IPS DF 6.9 (cell line): ENCODE results near the gene ENAH.
"Not testable (repeated sequence)": the region's sequence is repeated elsewhere in the genome, so short reads cannot be mapped to it uniquely, and the experiment has no call there.

Source experiments
- DNase-seq: peaks from one replicate; pipeline ENCODE4 v3.0.0-alpha.2; 2013; ENCODE audit warnings: low read depth, low spot score
- H3K27ac ChIP-seq: one replicate; pipeline ENCODE4 v1.5.1; 2013; ENCODE audit warnings: low read length, control low read depth
- H3K27me3 ChIP-seq: 2 replicates; pipeline ENCODE4 v1.6.1; 2013; ENCODE audit warnings: mild to moderate bottlenecking, low read length; ENCODE audit not compliant: control insufficient read depth, insufficient read depth
- H3K36me3 ChIP-seq: 2 replicates; pipeline ENCODE4 v1.6.1; 2013; ENCODE audit warnings: low read length; ENCODE audit not compliant: control insufficient read depth, insufficient read depth
- H3K4me1 ChIP-seq: 2 replicates; pipeline ENCODE4 v1.6.1; 2013; ENCODE audit warnings: low read length; ENCODE audit not compliant: control insufficient read depth, insufficient read depth
- H3K4me3 ChIP-seq: 2 replicates; pipeline ENCODE4 v1.5.1; 2013; ENCODE audit warnings: mild to moderate bottlenecking, low read length
- H3K9me3 ChIP-seq: 2 replicates; pipeline ENCODE4 v1.6.1; 2013; ENCODE audit warnings: low read length, inconsistent platforms; ENCODE audit not compliant: control insufficient read depth, insufficient read depth
- WGBS: extraction: QIAGEN DNeasy Blood & Tissue Kit; methylation state at CpG from one replicate; pipeline ENCODE4 v1.1.7; 2013; ENCODE audit warnings: mixed read lengths, missing lambda C conversion rate; ENCODE audit not compliant: insufficient read length, insufficient coverage; 5-methylcytosine and 5-hydroxymethylcytosine counted together

The ENAH gene

GRCh38 chr1:225517697-225518096, 135.2 kb downstream of the ENAH start:
- no peak for DNase-seq
- H3K27ac ChIP-seq: no peak overlapping the region
- no peak overlapping the region for H3K4me3 ChIP-seq
- no peaks in the 10 kb centered on the region for H3K9me3 ChIP-seq
- H3K36me3 ChIP-seq: no peaks in the 10 kb centered on the region
- H3K27me3 ChIP-seq: no peaks in the 10 kb centered on the region
- peaks cover 3% of the 10 kb centered on the region; the same call in 1 of the 2 replicates for H3K4me1 ChIP-seq
- whole genome bisulfite sequencing: no CpG with 5 or more reads among the region's 8 CpGs

- peaks cover 3% of the 10 kb centered on the region; the same call in 1 of the 2 replicates for H3K4me1 ChIP-seq
- H3K36me3 ChIP-seq: no peaks in the 10 kb centered on the region
- no peak overlapping the region for H3K4me3 ChIP-seq
- H3K27ac ChIP-seq: no peak overlapping the region
- no CpG with 5 or more reads among the region's 6 CpGs for WGBS
- no peak for DNase-seq
- H3K9me3 ChIP-seq: no peaks in the 10 kb centered on the region
- no peaks in the 10 kb centered on the region for H3K27me3 ChIP-seq
These were observed 135.7 kb downstream of the ENAH start for GRCh38 chr1:225517221-225517620.

GRCh38 chr1:225514671-225515081, 138.2 kb downstream of the ENAH start:
- peaks cover 2% of the 10 kb centered on the region; the same call in 1 of the 2 replicates for H3K4me1 ChIP-seq
- H3K27ac ChIP-seq: no peak overlapping the region
- H3K36me3 ChIP-seq: peaks cover 4% of the 10 kb centered on the region; the same call in 1 of the 2 replicates
- no peaks in the 10 kb centered on the region for H3K27me3 ChIP-seq
- no peak for DNase-seq
- H3K4me3 ChIP-seq: no peak overlapping the region
- no CpG with 5 or more reads among the region's 3 CpGs for WGBS
- H3K9me3 ChIP-seq: no peaks in the 10 kb centered on the region

GRCh38 chr1:225513576-225513975, 139.3 kb downstream of the ENAH start:
- H3K4me3 ChIP-seq, H3K36me3 ChIP-seq, H3K27me3 ChIP-seq, H3K27ac ChIP-seq, H3K4me1 ChIP-seq, H3K9me3 ChIP-seq, DNase-seq: not testable (repeated sequence)
- WGBS: no CpG with 5 or more reads among the region's 9 CpGs

GRCh38 chr1:225511828-225512381, 141.0 kb downstream of the ENAH start:
- Histone ChIP-seq H3K4me1 (peaks cover 4% of the 10 kb centered on the region), H3K4me3 (no peak overlapping the region), H3K27ac (no peak overlapping the region), H3K27me3 (no peaks in the 10 kb centered on the region), H3K36me3 (peaks cover 4% of the 10 kb centered on the region; the same call in 1 of the 2 replicates), H3K9me3 (no peaks in the 10 kb centered on the region)
- DNase-seq: no peak
- 100% methylated on average over 1 of the region's 4 CpGs for WGBS

GRCh38 chr1:225510740-225511139, 142.2 kb downstream of the ENAH start:
- no CpG with 5 or more reads among the region's 2 CpGs for WGBS

GRCh38 chr1:225509770-225510169, 143.2 kb downstream of the ENAH start:
- 100% methylated on average over 1 of the region's 3 CpGs for WGBS
- Histone ChIP-seq H3K27me3 (no peaks in the 10 kb centered on the region), H3K4me3 (no peak overlapping the region), H3K4me1 (peaks cover 2% of the 10 kb centered on the region; the same call in 1 of the 2 replicates), H3K36me3 (peaks cover 4% of the 10 kb centered on the region; the same call in 1 of the 2 replicates), H3K9me3 (no peaks in the 10 kb centered on the region), H3K27ac (no peak overlapping the region)
- DNase-seq: no peak

More at GRCh38 chr1:225510740-225511139, 142.2 kb downstream of the ENAH start:
- not testable (repeated sequence) for H3K4me1 ChIP-seq, H3K27ac ChIP-seq, H3K9me3 ChIP-seq, H3K36me3 ChIP-seq, H3K4me3 ChIP-seq, H3K27me3 ChIP-seq, DNase-seq

GRCh38 chr1:225509376-225509707, 143.6 kb downstream of the ENAH start:
- Histone ChIP-seq H3K36me3 (peaks cover 4% of the 10 kb centered on the region; the same call in 1 of the 2 replicates), H3K27ac (no peak overlapping the region), H3K27me3 (no peaks in the 10 kb centered on the region), H3K4me3 (no peak overlapping the region), H3K4me1 (peaks cover 2% of the 10 kb centered on the region; the same call in 1 of the 2 replicates), H3K9me3 (no peaks in the 10 kb centered on the region)
- DNase-seq: no peak
- WGBS: no CpG with 5 or more reads among the region's 2 CpGs

- no peak for DNase-seq
- Histone ChIP-seq H3K9me3 (no peaks in the 10 kb centered on the region), H3K36me3 (peaks cover 4% of the 10 kb centered on the region; the same call in 1 of the 2 replicates), H3K27ac (no peak overlapping the region), H3K4me3 (no peak overlapping the region), H3K4me1 (peaks cover 2% of the 10 kb centered on the region; the same call in 1 of the 2 replicates), H3K27me3 (no peaks in the 10 kb centered on the region)
- WGBS: no CpG with 5 or more reads among the region's 12 CpGs
These were observed 144.2 kb downstream of the ENAH start for GRCh38 chr1:225508538-225509375.

- WGBS: no CpG with 5 or more reads among the region's 1 CpG
- Histone ChIP-seq H3K9me3 (no peaks in the 10 kb centered on the region), H3K36me3 (no peaks in the 10 kb centered on the region), H3K4me1 (peaks cover 2% of the 10 kb centered on the region; the same call in 1 of the 2 replicates), H3K27ac (no peak overlapping the region), H3K4me3 (no peak overlapping the region), H3K27me3 (no peaks in the 10 kb centered on the region)
- no peak for DNase-seq
These were observed 146.2 kb downstream of the ENAH start for GRCh38 chr1:225506727-225507126.
